ENCODE measurements around the gene CDADC1. TPM values are rescaled to one million over a fixed set of nuclear protein-coding genes. Genes with fewer than 3 reads are reported as not detected.

Gene CDADC1
- total RNA-seq, 2 donors from 2014 or later = 8.9 to 10.1 TPM

DNA sequence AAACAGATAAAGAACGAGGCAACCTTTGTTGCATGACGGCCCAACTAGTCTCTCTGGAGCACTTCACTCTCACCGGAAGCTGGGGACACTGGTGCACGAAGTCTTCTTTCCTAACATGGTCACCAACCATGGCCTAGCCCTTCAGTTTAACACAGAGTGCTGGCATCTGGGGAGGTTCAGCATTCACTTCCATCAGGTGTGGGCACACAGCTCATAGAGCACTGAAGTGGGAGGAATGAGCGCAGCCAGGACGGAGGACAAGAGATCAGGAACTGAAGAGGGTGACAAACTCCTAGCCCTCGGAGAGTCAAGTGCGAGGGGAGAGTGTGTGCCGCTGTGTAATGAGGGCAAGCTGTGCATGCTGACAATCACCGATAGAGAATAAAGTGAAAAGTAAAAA, 92.4 kb downstream of the CDADC1 start:
- H3K4me1 ChIP-seq = no peaks in the 10 kb centered on the region
- no peak for TF ChIP-seq CTCF (IDR thresholded peaks at IDR 0.05)
- no peak overlapping the region for H3K27ac ChIP-seq
- no peak overlapping the region for H3K9ac ChIP-seq (ENCODE audit: low read depth in 2 of 2, low read length in 2 of 2)
- no peak for DNase-seq
- no peaks in the 10 kb centered on the region for H3K27me3 ChIP-seq
- H3K9me3 ChIP-seq = no peaks in the 10 kb centered on the region
- no peak overlapping the region for H3K4me3 ChIP-seq
- intact Hi-C loops (cut with DNase I) = no loop called here
- H3K36me3 ChIP-seq = no peaks in the 10 kb centered on the region

- no peak overlapping the region for H3K9ac ChIP-seq (ENCODE audit: low read depth in 2 of 2, low read length in 2 of 2)
- no peaks in the 10 kb centered on the region for H3K9me3 ChIP-seq
- no peaks in the 10 kb centered on the region for H3K4me1 ChIP-seq
- no peaks in the 10 kb centered on the region for H3K27me3 ChIP-seq
- H3K27ac ChIP-seq = no peak overlapping the region
- no peak overlapping the region for H3K4me3 ChIP-seq
- H3K36me3 ChIP-seq = no peaks in the 10 kb centered on the region
- TF ChIP-seq CTCF (IDR thresholded peaks at IDR 0.05) = no peak
- intact Hi-C loops (cut with DNase I) = no loop called here
- DNase-seq = no peak
These were observed 93.8 kb downstream of the CDADC1 start for GRCh38 chr13:49341517-49341916.

GRCh38 chr13:49341941-49342340, 94.2 kb downstream of the CDADC1 start:
- no peaks in the 10 kb centered on the region for H3K36me3 ChIP-seq
- no peak for DNase-seq

DNA sequence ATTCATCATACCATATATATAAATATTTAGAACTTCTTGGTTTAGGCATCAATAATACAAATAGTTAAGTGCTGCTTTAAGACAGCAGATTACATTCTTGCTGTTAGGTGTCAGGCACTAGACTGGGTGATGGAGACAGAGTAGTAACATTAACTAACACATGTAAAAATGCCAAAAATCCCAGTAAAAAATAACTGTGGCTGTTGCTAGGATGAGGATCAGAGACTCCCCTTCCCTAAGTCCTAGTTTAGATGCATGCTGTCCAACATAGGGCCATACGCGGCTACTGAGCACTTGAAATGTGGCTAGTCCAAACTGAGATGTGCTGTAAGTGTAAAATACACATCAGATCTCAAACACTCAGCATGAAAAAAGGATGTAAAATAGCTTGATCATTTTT, 94.7 kb downstream of the CDADC1 start:
- Histone ChIP-seq H3K4me3 (no peak overlapping the region), H3K27me3 (no peaks in the 10 kb centered on the region), H3K4me1 (no peaks in the 10 kb centered on the region), H3K36me3 (no peaks in the 10 kb centered on the region), H3K27ac (no peak overlapping the region), H3K9me3 (no peaks in the 10 kb centered on the region), H3K9ac (ENCODE audit: low read depth in 2 of 2, low read length in 2 of 2) (no peak overlapping the region)
- intact Hi-C loops (cut with DNase I) = no loop called here
- no peak for TF ChIP-seq CTCF (IDR thresholded peaks at IDR 0.05)
- DNase-seq = no peak

More at GRCh38 chr13:49341941-49342340, 94.2 kb downstream of the CDADC1 start:
- TF ChIP-seq CTCF (IDR thresholded peaks at IDR 0.05) = no peak
- no peaks in the 10 kb centered on the region for H3K4me1 ChIP-seq
- no peaks in the 10 kb centered on the region for H3K27me3 ChIP-seq
- no peak overlapping the region for H3K4me3 ChIP-seq
- no peak overlapping the region for H3K9ac ChIP-seq (ENCODE audit: low read depth in 2 of 2, low read length in 2 of 2)
- H3K27ac ChIP-seq = no peak overlapping the region
- H3K9me3 ChIP-seq = no peaks in the 10 kb centered on the region
- intact Hi-C loops (cut with DNase I) = no loop called here

Other genes with a start within 250 kb of the CDADC1 start
- gene MLNR, start 27.6 kb upstream of the CDADC1 start, total RNA-seq = not detected
- gene CAB39L, start 196.1 kb downstream of the CDADC1 start, total RNA-seq = 10 to 100 TPM in 1 of 2 donors, 1 to 10 TPM in 1; 6.1 to 14.5 TPM
- 1 to 10 TPM; 7.7 to 9.5 TPM for gene SETDB2, start 196.3 kb downstream of the CDADC1 start, total RNA-seq
- 10 to 100 TPM; 20.3 to 24.1 TPM for gene PHF11, start 248.0 kb downstream of the CDADC1 start, total RNA-seq